Amniotic epithelial cell (primary cell): ENCODE results near the gene PHC2.
A peak's percentile ranks its signal among the peaks of the same experiment; 100 is the strongest.

ENCODE experiments used
- DNase-seq: peaks from one replicate; pipeline ENCODE4 v3.0.0-alpha.2; 2010; ENCODE audit warnings: low read depth

The PHC2 gene

GRCh38 chr1:33420870-33421775 is 9.8 kb downstream of the PHC2 start:
- peak; percentile 52 for DNase-seq

- no peak for DNase-seq
Observed at GRCh38 chr1:33418811-33419210, 12.1 kb downstream of the PHC2 start.

GRCh38 chr1:33414879-33415278 is 16.0 kb downstream of the PHC2 start:
- DNase-seq: no peak

GRCh38 chr1:33410091-33410701 is 20.7 kb downstream of the PHC2 start:
- peak; percentile 75 for DNase-seq

GRCh38 chr1:33408093-33408436 is 22.8 kb downstream of the PHC2 start:
- DNase-seq: no peak

- DNase-seq: no peak
Observed at GRCh38 chr1:33407352-33408092, 23.4 kb downstream of the PHC2 start.

- DNase-seq: no peak
Observed at GRCh38 chr1:33402206-33402605, 28.7 kb downstream of the PHC2 start.

GRCh38 chr1:33401471-33401870 is 29.4 kb downstream of the PHC2 start:
- DNase-seq: no peak

GRCh38 chr1:33400153-33400911 is 30.6 kb downstream of the PHC2 start:
- DNase-seq: no peak

GRCh38 chr1:33399375-33399774 is 31.5 kb downstream of the PHC2 start:
- DNase-seq: no peak

- no peak for DNase-seq
Observed at GRCh38 chr1:33397994-33398393, 32.9 kb downstream of the PHC2 start.

GRCh38 chr1:33397125-33397506 is 33.8 kb downstream of the PHC2 start:
- DNase-seq: no peak

- DNase-seq: peak; percentile 94
Observed at GRCh38 chr1:33396188-33397124, 34.4 kb downstream of the PHC2 start.

- no peak for DNase-seq
Observed at GRCh38 chr1:33394770-33395169, 36.1 kb downstream of the PHC2 start.

- DNase-seq: no peak
Observed at GRCh38 chr1:33393991-33394390, 36.9 kb downstream of the PHC2 start.

- DNase-seq: no peak
Observed at GRCh38 chr1:33393524-33393923, 37.4 kb downstream of the PHC2 start.

GRCh38 chr1:33392639-33393038 is 38.3 kb downstream of the PHC2 start:
- DNase-seq: peak; percentile 35

- no peak for DNase-seq
Observed at GRCh38 chr1:33392206-33392605, 38.7 kb downstream of the PHC2 start.

GRCh38 chr1:33391343-33392078 is 39.4 kb downstream of the PHC2 start:
- no peak for DNase-seq

GRCh38 chr1:33390542-33390941 is 40.4 kb downstream of the PHC2 start:
- DNase-seq: peak; percentile 79
